CD4-positive, alpha-beta T cell treated with Interleukin-12 subunit alpha and Interleukin-12 subunit beta, for 1 hour (primary cell): ENCODE data around the gene CRIP1.

Experiments
- DNase-seq: peaks from one replicate; pipeline ENCODE4 v3.0.0-alpha.2; 2020

CRIP1 gene

GRCh38 chr14:105452963-105453362, 33.7 kb upstream of the CRIP1 start:
- no peak for DNase-seq

GRCh38 chr14:105453847-105454246, 32.8 kb upstream of the CRIP1 start:
- no peak for DNase-seq

- no peak for DNase-seq
Measured at GRCh38 chr14:105455086-105455640, 31.5 kb upstream of the CRIP1 start.

GRCh38 chr14:105455766-105456660, 30.7 kb upstream of the CRIP1 start:
- no peak for DNase-seq

- DNase-seq, result no peak
Measured at GRCh38 chr14:105456736-105457617, 29.7 kb upstream of the CRIP1 start.

- no peak for DNase-seq
Measured at GRCh38 chr14:105458010-105458409, 28.7 kb upstream of the CRIP1 start.

- no peak for DNase-seq
Measured at GRCh38 chr14:105458571-105458970, 28.1 kb upstream of the CRIP1 start.

GRCh38 chr14:105460116-105460515, 26.6 kb upstream of the CRIP1 start:
- no peak for DNase-seq

GRCh38 chr14:105460616-105461015, 26.1 kb upstream of the CRIP1 start:
- DNase-seq, result no peak

GRCh38 chr14:105461903-105462302, 24.8 kb upstream of the CRIP1 start:
- DNase-seq, result no peak

GRCh38 chr14:105464501-105464900, 22.2 kb upstream of the CRIP1 start:
- no peak for DNase-seq

- no peak for DNase-seq
Measured at GRCh38 chr14:105465209-105466031, 21.3 kb upstream of the CRIP1 start.

GRCh38 chr14:105466531-105467248, 20.0 kb upstream of the CRIP1 start:
- DNase-seq, result no peak

- no peak for DNase-seq
Measured at GRCh38 chr14:105467249-105467941, 19.3 kb upstream of the CRIP1 start.

- no peak for DNase-seq
Measured at GRCh38 chr14:105467942-105468471, 18.7 kb upstream of the CRIP1 start.

- no peak for DNase-seq
Measured at GRCh38 chr14:105468621-105469241, 18.0 kb upstream of the CRIP1 start.

- no peak for DNase-seq
Measured at GRCh38 chr14:105469456-105470349, 17.0 kb upstream of the CRIP1 start.

GRCh38 chr14:105470350-105471296, 16.1 kb upstream of the CRIP1 start:
- no peak for DNase-seq
